Calu3 (cell line): ENCODE results near the gene GIMAP8. TPM values are rescaled to one million over a fixed set of nuclear protein-coding genes. Genes with fewer than 3 reads are reported as not detected.

Source experiments
- BruUV-seq: library from RNA; stranded (reverse); fragments of 400-500 nt; replicated peaks from 2 replicates; lab custom pipeline; 2021; lab: Mats Ljungman, UMichigan
- CTCF ChIA-PET: fragments of 300-600 bp; sonication (Branson Sonifier 250); formaldehyde crosslinking; loops from one replicate; lab custom pipeline; 2022; ENCODE audit warnings: antibody characterized with exemption; lab: Charles Lee
- DNase-seq: peaks from one replicate; pipeline ENCODE4 v3.0.0; 2022
- H3K27ac Mint-ChIP-seq: one replicate; pipeline ENCODE4 v1.8.0; 2022; ENCODE audit warnings: mixed read lengths; ENCODE audit not compliant: unreplicated experiment
- H3K27me3 Mint-ChIP-seq: one replicate; pipeline ENCODE4 v1.8.0; 2022; ENCODE audit warnings: mixed read lengths; ENCODE audit not compliant: unreplicated experiment
- H3K36me3 Mint-ChIP-seq: one replicate; pipeline ENCODE4 v1.8.0; 2022; ENCODE audit warnings: mild to moderate bottlenecking, moderate library complexity, mixed read lengths; ENCODE audit not compliant: insufficient read depth, unreplicated experiment
- H3K4me1 Mint-ChIP-seq: one replicate; pipeline ENCODE4 v1.8.0; 2022; ENCODE audit warnings: mild to moderate bottlenecking, low read depth, mixed read lengths; ENCODE audit not compliant: unreplicated experiment
- H3K4me3 Mint-ChIP-seq: one replicate; pipeline ENCODE4 v1.8.0; 2022; ENCODE audit warnings: mild to moderate bottlenecking, low read depth, moderate library complexity, mixed read lengths; ENCODE audit not compliant: unreplicated experiment
- H3K9me3 Mint-ChIP-seq: one replicate; pipeline ENCODE4 v1.8.0; 2022; ENCODE audit warnings: low read depth, mixed read lengths; ENCODE audit not compliant: unreplicated experiment
- intact Hi-C: fragments of 100-400 bp; cut with micrococcal nuclease; formaldehyde crosslinking; loops from one replicate; pipeline ENCODE4 v1.10.0; 2022; ENCODE audit not compliant: unreplicated experiment
- total RNA-seq: library from RNA; stranded (reverse); gene quantifications from 2 replicates; pipeline ENCODE4 v1.2.3, GENCODE V29; 2022
- TF ChIP-seq, protein P1 (sequence below): fragments of 200-600 bp; IDR thresholded peaks from one replicate; pipeline ENCODE4 v1.8.0; 2022; ENCODE audit warnings: antibody characterized with exemption; ENCODE audit not compliant: unreplicated experiment

Gene GIMAP8
- total RNA-seq, 1 experiment from 2014 or later: not detected

- Mint-ChIP-seq H3K27me3 (peaks cover 32% of the 10 kb centered on the region), H3K36me3 (no peaks in the 10 kb centered on the region), H3K27ac (no peak overlapping the region), H3K9me3 (no peaks in the 10 kb centered on the region), H3K4me1 (no peaks in the 10 kb centered on the region), H3K4me3 (no peak overlapping the region)
- no TSS peak for BruUV-seq
- intact Hi-C loops: no loop called here
- no peak for DNase-seq
- CTCF ChIA-PET: no interaction called here
- TF ChIP-seq, protein P1, sequence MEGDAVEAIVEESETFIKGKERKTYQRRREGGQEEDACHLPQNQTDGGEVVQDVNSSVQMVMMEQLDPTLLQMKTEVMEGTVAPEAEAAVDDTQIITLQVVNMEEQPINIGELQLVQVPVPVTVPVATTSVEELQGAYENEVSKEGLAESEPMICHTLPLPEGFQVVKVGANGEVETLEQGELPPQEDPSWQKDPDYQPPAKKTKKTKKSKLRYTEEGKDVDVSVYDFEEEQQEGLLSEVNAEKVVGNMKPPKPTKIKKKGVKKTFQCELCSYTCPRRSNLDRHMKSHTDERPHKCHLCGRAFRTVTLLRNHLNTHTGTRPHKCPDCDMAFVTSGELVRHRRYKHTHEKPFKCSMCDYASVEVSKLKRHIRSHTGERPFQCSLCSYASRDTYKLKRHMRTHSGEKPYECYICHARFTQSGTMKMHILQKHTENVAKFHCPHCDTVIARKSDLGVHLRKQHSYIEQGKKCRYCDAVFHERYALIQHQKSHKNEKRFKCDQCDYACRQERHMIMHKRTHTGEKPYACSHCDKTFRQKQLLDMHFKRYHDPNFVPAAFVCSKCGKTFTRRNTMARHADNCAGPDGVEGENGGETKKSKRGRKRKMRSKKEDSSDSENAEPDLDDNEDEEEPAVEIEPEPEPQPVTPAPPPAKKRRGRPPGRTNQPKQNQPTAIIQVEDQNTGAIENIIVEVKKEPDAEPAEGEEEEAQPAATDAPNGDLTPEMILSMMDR: no peak
Observed at GRCh38 chr7:150503581-150503980, 53.2 kb downstream of the GIMAP8 start.

GRCh38 chr7:150507947-150508602 lies 57.6 kb downstream of the GIMAP8 start:
- Mint-ChIP-seq H3K36me3 (no peaks in the 10 kb centered on the region), H3K4me3 (no peak overlapping the region), H3K27ac (no peak overlapping the region), H3K4me1 (no peaks in the 10 kb centered on the region), H3K27me3 (peaks cover 43% of the 10 kb centered on the region), H3K9me3 (no peaks in the 10 kb centered on the region)
- intact Hi-C loops: no loop called here
- BruUV-seq: no TSS peak
- DNase-seq: no peak
- CTCF ChIA-PET: no interaction called here
- TF ChIP-seq, protein P1: no peak

- Mint-ChIP-seq H3K27ac (no peak overlapping the region), H3K4me3 (no peak overlapping the region), H3K9me3 (no peaks in the 10 kb centered on the region), H3K36me3 (no peaks in the 10 kb centered on the region), H3K4me1 (no peaks in the 10 kb centered on the region), H3K27me3 (peaks cover 44% of the 10 kb centered on the region)
- TF ChIP-seq, protein P1: no peak
- intact Hi-C loops: no loop called here
- no peak for DNase-seq
- BruUV-seq: no TSS peak
- CTCF ChIA-PET: interaction anchor here (0.6 kb wide), 1 partner anchor 476 kb away, joined by 3 read pairs; no protein-coding TSS in a partner anchor
Observed at GRCh38 chr7:150511048-150511447, 60.6 kb downstream of the GIMAP8 start.

DNA sequence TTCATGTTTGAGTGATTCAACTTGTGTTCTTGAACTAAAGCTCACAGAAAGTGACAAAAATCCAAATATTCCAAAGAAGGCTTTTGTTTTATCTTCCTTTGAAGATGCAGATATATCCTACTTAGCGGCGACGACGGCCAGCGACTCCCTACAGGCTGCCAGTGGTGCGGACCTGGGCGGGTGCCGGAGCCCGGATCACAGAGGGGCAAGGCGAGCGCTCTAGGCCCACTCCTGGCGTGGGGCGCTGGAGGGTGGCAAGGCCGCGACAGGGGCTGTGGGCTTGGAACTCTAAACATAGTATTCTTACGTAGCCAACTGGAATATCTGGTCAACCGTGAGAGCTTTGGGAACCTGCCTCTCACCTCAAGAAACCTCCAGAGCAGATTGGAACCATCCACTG lies 63.3 kb downstream of the GIMAP8 start:
- intact Hi-C loops: no loop called here
- Mint-ChIP-seq H3K9me3 (no peaks in the 10 kb centered on the region), H3K27ac (no peak overlapping the region), H3K4me1 (no peaks in the 10 kb centered on the region), H3K36me3 (no peaks in the 10 kb centered on the region), H3K27me3 (peaks cover 32% of the 10 kb centered on the region), H3K4me3 (no peak overlapping the region)
- BruUV-seq: no TSS peak
- CTCF ChIA-PET: no interaction called here
- TF ChIP-seq, protein P1: no peak
- DNase-seq: no peak
